Activated CD8-positive, alpha-beta memory T cell treated with anti-CD3 and anti-CD28 coated beads, Interleukin-2, amount 50 U/mL, for 24 hours (primary cell): ENCODE data around the gene TMEM121B.
A peak's percentile ranks its signal among the peaks of the same experiment; 100 is the strongest.
"Not testable (repeated sequence)": the region's sequence is repeated elsewhere in the genome, so short reads cannot be mapped to it uniquely, and the experiment has no call there.

Source experiments
- DNase-seq: peaks from one replicate; pipeline ENCODE4 v3.0.0-alpha.2; 2020; ENCODE audit errors: extremely low read depth

The TMEM121B gene

DNA sequence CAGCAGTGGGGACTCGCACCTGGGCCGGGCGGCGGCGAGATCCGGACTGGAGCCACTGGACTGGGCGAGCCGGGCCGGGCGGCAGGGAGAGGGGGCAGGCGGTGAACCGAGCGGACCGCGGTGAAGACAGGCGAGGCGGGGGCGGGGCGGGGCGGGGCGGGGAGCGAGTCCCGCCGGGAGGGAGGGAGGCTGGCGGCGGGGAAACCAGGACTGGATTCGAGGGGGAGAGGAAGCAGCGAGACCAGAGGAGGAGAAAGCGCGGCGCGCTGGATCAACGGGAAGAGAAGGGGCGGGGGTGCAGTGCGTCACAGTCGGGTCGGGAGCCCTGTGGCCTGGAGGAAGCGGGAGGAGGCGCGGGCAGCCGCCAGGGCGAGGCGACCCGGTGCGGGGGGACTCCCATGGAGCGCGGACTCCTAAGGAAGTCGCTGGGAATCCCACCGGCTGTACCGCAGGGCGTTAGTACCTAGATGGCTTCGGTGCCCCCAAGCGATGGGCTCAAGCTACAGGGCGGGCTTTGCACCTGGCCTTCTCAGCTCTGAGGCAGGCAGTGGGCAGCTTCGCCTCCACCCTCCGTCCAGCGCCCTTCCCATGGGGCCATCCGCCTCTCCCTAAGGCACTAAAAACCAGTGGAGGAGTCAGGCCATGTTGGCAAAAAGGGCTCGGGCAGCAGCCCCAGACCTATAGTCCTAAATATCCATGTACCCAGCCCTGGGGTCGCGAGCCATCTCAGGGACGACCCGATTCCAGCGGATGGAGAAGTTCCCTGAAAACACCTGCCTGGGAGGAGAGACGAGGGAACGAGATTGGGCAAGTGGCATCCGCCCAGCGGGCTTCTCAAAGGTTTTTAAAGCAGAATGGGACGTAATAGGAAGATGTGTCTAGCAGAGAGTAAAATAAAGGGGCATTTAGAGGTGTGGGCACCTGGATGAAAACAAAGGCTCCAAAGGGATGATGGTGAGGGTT lies at the start of gene TMEM121B:
Gene TMEM121B, minus strand, starts transcription at position 128 of the 963 bp plus-strand sequence. CDS start 233 bp downstream, outside the sequence.
- no peak for DNase-seq

DNA sequence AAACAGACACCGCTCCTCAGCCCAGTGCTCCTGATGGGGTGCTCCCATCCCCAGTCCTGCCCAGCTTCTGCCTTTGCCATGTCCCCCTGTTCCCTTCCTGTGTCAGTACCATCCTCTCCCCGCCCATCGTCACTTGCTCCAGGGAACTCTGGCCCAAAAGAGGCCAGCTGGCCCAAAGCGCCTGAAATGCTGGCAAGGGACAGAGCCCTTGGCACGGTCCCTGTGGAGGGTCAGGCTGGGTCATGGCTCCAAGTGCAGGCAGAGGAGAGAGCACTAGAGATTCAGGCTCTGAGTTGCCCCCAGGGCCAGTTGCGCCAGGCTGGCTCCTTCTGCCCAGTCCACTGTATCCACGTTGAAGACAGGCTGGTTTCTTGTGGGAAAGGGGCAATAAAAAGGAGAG lies 46.3 kb upstream of the TMEM121B start:
- no peak for DNase-seq

DNA sequence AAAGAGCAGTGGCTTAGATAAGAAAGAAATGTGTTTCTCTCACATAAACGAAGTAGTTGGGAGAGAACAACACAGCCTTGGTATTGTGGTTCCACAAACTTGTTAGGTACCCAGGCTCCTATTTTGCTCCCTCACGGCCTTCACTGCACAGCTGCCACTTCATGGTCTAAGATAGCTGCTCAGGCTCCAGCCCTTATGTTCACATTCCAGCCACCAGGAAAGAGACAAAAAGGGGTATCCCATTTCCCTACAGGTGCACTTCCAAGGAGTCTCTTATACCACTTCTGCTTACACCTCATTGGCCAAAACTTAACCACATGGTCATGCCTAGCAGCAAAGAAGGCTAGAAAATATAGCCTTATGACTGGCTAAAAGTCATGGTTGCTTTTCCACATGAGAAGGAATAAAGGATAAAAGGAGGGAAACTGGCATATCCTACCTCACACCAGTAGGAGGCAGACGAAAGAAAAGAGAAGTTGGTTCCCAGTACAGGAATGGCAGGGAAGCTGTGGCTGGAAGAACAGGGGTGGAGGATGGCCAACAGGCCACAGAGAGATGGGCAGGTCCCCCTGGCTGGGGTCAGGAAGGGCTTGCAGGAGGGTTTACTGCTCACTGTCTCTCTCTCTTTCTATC lies 43.3 kb upstream of the TMEM121B start:
- no peak for DNase-seq

DNA sequence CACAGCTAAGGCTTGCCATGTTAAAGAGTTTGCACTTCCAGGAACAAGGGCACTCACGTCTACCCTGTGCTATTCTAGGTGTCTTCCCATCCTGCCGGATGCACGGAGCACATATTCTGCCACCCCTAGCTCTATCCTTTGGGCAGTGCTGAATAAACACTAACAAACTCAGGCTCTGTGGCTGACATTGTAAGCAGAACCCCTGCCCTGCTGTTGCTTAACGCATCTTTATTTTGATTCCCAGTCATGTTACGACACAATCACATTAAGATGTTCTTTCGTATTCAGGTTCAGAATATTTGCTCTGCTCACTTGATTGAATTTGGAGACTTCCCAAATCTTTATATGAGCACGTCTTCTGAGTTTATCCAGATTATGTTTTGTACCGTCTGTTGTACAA lies 41.6 kb upstream of the TMEM121B start:
- DNase-seq, result no peak

DNA sequence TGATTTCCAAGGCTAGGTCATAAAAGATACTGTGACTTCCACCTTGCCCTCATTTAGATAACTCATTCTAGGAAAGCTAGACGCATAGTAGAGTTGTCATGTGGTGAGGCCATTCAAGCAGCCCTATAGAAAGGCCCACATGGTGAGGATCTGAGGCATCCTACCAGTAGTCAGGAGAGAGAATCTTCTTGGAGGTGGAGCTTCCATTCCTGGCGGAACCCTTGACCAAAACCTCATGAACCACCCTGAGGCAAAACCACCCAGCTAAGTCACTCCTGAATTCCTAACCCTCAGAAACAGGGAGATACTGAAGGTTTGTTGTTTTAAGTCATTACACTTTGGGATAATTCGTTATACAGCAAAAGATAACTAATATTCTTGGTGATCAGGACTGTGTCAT lies 40.8 kb upstream of the TMEM121B start:
- DNase-seq, result no peak

DNA sequence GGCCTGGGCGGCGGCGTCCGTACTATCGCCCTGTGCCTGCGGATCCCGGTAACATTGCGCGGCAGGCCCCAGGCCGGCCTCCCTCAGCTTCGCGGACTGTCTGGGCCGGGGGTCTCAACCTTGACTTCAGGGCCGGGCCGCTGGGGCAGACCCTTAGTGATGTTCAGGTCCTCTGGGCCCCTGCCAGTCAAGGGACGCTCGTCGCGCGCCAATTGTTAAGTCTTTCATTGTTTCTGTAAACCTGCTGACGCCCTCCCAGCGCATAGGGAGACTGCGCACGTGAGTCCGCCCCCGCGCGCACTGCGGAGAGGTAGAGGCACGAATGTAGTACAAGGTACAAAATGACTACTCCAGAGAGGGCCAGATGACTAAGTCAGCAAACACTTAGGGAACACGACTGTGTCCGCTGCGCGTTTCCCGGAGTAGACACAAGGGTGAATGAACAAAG lies 38.4 kb upstream of the TMEM121B start:
- DNase-seq, result peak; percentile 17

DNA sequence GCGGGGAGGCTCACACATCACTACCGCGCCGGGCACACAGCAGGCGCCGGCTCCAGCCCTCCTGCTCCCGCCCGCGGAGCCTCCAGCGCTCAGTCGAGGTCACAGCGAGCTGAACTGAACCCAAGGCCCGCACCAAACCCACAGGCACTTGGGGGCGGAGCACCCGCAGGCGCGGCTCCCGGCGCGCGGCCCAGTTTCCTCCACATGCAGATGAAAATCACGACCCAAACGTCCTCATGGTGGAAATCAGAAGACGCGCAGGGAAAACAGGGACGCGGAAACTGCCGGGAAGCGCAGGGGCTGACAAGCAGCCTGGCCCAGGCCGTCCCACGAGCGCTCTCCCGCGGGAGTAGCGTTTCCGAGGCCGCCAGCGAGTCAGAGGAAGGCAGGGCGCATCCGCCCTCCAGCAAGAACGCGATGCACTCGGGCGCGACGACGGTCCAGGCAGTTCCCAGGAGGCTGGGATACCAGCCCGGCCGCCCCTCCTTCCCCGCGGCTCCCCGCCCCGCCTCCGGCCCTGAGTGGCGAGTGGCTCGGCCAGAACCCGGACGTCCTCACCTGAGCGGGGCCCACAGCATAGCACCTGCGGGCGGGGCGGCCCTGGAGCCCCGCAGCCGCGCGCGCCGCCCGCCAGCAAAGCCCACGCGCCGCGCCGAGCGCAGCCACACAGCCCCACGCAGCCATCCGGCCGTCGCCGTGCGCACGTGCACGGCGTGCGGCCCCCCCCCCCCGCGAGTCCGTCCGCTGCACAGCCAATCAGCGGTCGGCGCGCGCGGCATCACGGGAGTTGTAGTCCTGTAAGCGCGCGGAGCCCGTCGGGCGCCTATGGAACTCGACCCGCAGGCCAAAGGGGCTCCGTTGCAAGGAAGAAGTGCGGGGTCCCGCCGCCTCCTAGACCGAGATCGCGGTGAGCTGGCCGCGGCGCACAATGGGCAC lies 37.7 kb upstream of the TMEM121B start, which contains the start of gene HDHD5:
Gene HDHD5, minus strand, starts transcription at position 710 of the 936 bp plus-strand sequence. Its CDS starts 26 bp downstream, at position 684.
- DNase-seq, result peak; percentile 75

DNA sequence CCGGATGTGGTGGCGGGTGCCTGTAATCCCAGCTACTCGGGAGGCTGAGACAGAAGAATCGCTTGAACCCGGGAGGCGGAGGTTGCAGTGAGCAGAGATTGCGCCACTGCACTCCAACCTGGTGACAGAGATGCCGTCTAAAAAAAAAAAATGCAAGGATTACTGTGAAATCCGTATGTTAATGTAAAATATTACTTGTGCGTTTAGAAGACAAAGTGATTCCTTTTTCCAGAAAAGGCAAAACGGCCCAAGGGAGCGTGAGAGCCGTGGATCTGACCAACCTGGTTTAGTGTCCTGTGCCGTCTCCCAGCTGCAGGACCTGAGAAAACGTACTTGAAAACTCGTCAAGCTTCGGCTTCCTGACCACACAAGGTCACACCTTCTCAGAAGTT lies 37.0 kb upstream of the TMEM121B start:
- DNase-seq, result no peak

DNA sequence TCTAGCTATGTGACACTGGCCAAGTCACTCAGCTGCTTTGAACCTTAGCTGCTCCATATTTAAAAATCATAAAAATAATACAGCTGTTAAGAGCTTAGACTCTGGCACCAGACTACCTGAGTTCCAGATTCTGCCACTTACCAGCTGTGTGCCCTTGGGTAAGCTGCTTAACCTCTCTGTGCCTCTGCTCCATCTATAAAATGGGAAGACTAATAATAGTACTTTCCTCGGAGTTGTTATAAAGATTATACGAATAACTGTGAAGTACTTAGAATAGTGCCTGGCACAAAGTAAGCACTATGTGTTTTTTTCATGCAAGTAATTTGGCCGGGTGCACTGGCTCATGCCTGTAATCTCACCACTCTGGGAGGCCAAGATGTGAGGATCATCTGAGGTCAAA lies 36.6 kb upstream of the TMEM121B start:
- DNase-seq, result no peak

DNA sequence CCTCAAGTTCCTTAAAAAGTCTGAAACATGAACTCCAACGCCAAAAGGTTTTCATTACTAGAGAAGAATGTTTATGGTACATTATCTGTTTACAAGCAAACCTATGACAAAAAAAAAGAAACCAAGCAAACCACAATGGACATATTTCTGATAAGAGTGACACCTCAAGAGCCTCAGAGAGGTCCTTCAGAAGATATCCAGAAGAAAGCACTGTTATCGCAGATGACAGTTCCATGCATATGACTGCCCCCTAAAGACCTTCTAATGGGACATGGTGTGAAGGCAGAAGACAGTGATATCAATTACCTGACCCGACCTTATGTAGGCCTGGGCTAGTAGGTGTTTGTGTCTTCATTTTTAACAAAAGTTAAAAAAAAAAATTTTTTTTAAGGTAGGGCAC lies 34.8 kb upstream of the TMEM121B start:
- no peak for DNase-seq

DNA sequence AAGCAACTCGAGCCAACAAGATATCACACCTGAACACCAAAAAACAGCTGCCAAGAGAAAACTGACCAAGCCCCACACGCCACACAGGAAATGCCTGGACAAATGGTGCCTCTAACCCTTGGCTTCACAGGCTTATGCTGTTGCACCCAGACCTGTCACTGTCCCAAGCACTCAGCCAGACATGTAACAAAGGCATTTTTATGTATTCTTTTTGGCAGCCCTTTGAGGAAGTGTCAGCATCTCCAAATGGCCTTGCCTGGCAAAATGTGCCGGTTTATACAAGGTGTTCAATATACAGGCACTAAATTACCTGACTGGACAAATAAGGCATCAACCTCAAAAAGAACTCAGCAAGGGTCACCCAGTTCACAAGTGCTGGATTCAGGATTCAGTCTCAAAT lies 31.8 kb upstream of the TMEM121B start:
- DNase-seq, result no peak

DNA sequence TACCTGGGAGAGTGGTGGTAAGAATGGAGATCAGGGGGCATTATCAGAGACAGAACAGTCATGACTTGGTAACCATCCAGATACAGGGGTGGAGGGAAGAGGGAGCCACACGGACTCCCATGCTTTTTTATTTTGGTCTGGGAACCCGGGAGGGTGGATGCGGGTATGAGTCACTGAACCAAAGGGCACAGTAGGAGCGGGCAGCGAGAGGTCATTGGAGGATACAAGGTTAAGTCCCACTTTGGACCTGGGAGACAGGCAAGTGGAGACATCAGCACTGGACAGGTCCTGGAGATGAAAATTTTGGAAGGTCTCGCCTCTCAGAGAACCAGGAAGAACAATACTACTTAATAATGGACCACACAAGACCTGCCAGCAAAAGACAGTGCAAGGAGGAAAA lies 31.2 kb upstream of the TMEM121B start:
- DNase-seq, result no peak

DNA sequence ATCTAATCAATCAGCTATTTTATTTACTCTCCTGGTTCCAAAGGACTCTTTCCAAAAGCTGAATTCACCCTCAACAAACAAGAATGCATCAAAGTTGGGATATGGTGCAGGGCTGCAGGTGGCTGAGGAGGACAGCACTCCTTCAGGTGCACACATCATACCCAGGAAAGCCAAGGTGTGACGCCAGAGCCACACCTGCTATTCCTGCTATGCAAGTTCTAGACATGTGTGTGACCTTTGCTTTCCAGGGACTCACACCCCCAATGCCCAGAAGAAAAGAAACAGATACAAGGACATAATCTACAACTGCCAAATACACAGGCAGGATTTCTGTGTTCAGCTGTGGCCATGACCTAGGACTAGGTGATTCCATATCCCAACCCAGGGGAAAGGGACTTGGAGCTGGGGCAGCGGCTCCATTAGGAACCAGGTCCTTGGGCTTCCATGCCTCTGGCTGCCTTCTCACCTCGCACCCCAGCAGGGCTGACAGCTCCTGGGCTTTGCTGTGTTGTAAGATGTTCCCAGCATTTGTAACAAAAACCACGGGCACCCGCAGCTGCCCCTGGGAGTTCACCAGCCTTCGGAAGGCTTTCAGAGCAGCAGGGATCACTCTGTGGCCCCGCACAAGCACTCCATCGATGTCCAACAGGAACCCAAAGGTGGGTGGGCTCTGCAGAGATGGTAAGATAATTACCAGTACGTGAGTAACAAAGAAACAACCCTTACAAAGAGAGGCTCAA lies 28.1 kb upstream of the TMEM121B start:
- no peak for DNase-seq

DNA sequence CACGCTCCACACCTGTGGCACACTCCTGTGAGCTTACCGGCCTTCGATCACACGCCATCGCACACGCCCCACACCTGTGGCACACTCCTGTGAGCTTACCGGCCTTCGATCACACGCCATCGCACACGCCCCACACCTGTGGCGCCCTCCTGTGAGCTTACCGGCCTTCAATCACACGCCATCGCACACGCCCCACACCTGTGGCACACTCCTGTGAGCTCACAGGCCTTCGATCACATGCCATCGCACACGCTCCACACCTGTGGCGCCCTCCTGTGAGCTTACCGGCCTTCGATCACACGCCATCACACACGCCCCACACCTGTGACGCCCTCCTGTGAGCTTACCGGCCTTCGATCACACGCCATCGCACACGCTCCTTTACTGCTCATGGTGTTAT lies 26.3 kb upstream of the TMEM121B start:
- DNase-seq, result not testable (repeated sequence)

DNA sequence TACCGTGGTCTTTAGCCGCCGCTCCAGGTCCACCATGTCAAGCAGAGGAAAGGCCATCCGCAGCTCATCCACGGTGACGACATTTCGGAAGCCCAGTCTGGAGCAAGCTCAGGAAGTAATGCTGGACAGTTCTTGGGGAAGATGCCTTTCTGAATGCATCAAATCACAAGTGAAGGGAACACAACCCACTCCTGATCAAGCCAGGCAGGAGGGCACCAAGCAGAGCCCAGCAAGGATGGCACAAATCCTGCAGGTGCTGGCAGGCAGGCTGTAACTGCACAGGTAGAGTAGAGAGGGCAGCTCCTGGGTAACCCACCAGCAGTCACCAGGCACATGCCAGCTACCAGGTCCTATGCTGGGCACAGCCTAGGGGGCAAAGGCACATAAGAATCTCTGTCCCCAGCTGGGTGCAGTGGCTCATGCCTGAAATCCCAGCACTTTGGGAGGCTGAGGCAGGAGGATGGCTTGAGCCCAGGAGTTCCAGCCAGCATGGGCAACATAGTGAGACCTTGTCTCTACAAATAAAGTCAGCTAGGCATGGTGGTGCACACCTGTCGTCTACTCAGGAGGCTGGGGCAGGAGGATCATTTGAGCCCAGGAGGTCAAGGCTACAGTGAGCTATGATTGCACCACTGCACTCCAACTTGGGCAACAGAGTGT lies 24.0 kb upstream of the TMEM121B start:
- no peak for DNase-seq

DNA sequence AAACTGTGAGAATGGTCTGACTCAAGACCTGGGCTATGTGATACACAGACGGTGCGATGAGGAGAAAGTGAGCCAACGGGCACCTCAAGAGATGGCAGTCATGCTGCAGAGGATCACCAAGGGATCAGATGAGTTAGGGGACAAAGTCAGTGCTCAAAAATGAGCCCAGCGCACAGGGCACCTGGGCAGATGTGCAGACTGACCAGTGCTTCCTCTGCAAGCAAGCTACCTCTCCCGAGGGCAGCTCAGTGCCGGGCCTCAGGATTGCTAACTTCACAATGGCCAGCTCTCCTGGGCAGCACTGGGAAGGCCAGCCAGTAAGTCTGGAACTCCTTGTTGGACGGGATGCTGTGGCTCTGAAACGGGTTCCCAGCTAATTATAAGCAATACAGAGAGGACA lies 22.7 kb upstream of the TMEM121B start:
- no peak for DNase-seq

DNA sequence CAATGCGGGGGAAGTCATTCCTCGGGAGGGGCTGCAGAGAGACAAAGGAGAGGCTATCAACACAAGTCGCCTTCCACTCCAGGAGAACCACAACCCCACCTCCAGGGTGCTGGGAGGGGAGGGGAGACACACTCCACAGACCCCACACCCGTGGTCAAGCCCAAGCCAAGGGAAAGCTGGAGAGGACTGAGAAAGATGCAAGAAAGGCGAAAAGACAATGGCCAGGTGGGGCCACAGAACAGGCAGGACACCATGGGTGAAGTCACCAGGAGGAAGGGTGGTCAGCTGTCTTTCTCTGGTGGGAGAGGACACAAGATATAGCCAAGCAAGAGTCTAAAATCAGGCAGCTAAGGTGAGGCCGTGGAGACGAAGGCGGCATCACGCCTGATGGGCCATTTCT lies 21.9 kb upstream of the TMEM121B start:
- no peak for DNase-seq

DNA sequence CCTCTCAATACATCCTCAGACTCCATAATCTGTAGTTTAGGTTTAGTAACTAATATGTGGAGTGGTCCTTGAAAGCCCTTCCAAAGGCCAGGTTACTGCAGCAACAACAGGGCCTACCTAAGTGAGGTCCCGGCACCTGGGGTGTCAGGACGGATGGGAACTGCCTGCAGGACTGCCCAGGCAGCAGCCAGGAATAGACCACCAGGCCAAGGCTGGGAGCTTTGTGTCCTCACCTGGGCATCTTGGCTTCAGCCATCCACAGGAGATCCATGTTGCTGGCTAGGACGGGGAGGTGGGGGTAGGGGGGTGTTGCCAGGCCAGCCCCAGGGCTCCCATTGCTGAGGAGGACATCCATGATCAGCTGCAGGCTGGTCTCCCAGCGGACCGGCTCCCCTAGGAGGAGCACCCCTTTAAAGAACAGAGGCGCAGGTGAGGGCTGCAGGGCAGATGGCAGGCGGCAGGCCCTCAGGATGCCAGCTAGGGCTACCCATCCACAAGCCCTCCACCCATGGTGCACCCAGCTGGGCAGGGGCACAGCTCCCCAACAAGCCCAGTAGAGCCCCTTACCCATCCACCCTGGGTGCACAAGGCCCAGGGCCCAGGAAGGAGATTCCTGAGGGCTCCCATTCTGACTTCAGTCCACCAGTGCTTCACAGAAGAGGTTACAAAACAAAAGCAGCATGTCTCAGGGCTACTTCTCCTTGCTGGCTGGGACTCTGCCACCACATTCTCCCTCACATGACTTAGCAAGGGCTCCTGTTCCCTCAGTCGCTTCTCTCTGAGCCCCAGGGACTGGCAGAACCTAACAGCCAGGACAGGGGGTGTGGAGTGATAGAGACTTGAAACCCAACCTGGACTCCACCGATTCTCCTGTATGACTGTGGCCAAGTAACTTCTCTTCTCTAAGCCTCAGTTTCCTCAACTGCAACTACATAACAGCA lies 19.9 kb upstream of the TMEM121B start:
- DNase-seq, result no peak

DNA sequence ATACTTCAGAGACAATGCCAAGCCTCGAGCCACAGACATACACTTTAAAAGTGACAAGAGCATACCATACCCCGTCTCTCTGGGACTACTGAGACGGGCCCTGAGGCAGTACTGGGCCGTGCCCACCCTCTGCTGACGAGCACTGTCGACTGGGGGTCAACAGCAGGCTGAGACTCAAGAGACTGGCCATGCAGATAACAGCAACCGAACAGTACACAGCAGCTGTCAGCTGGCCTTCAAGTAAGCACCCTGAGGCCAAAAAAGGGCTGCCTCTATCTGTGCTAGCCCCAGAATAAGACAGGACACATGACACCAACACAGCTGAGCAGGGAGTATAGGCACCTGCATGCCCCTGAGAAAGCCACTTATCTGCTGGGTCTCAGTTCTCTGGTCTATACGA lies 18.9 kb upstream of the TMEM121B start:
- no peak for DNase-seq
